Kidney (tissue), 14 donors: Measurements from ENCODE around the gene FAM20A. TPM values are rescaled to one million over a fixed set of nuclear protein-coding genes. Genes with fewer than 3 reads are reported as not detected.

ENCODE experiments used
- DNase-seq, 5 donors: peaks; one replicate each; pipeline ENCODE4 v3.0.0-alpha.2; 2013 to 2020
- FAIRE-seq: peaks from 2 replicates; lab custom pipeline; 2012; peaks lifted over from hg19 to GRCh38; lab: Jason Lieb, UNC
- H3K27ac ChIP-seq, 2 donors: one replicate each; pipeline ENCODE4 v1.7.0; 2013; ENCODE audit warnings: low read depth in 2 of 2, low read length in 2 of 2, inconsistent platforms in 1 of 2
- H3K27me3 ChIP-seq: one replicate; pipeline ENCODE4 v1.7.1; 2013; ENCODE audit warnings: low read length, inconsistent platforms; ENCODE audit not compliant: control insufficient read depth, insufficient read depth
- H3K36me3 ChIP-seq, 3 donors: one replicate each; pipeline versions ENCODE4 v1.7.0 to v1.7.1; 2013; ENCODE audit warnings: low read length in 3 of 3, control low read depth in 1 of 3, inconsistent platforms in 1 of 3; ENCODE audit not compliant: insufficient read depth in 3 of 3, control insufficient read depth in 2 of 3
- H3K4me1 ChIP-seq, 3 donors: one replicate each; pipeline versions ENCODE4 v1.7.0 to v1.7.1; 2013; ENCODE audit warnings: low read length in 3 of 3, inconsistent platforms in 1 of 3, low read depth in 1 of 3; ENCODE audit not compliant: control insufficient read depth in 2 of 3, insufficient read depth in 2 of 3
- H3K4me3 ChIP-seq, 3 donors: one replicate each; pipeline versions ENCODE4 v1.7.0 to v1.8.1; 2013; ENCODE audit warnings: low read length in 3 of 3, control low read depth in 1 of 3, inconsistent platforms in 1 of 3
- H3K9ac ChIP-seq, 3 donors: one replicate each; pipeline versions ENCODE4 v1.7.0 to v1.7.1; 2013; ENCODE audit warnings: low read length in 3 of 3, control low read depth in 1 of 3, inconsistent platforms in 1 of 3
- H3K9me3 ChIP-seq, 3 donors: one replicate each; pipeline versions ENCODE4 v1.7.0 to v1.7.1; 2013; ENCODE audit warnings: low read length in 3 of 3, control low read depth in 1 of 3, inconsistent platforms in 1 of 3; ENCODE audit not compliant: control insufficient read depth in 2 of 3, insufficient read depth in 1 of 3
- CTCF ChIP-seq: IDR thresholded peaks from 3 replicates; pipeline ENCODE4 v1.5.1; 2012; ENCODE audit warnings: mild to moderate bottlenecking, moderate library complexity, borderline replicate concordance; ENCODE audit not compliant: insufficient read depth; ENCODE audit errors: extremely low read depth
- intact Hi-C: fragments of 100-400 bp; cut with DNase I; formaldehyde crosslinking; loops from one replicate; pipeline ENCODE4 v1.11.1; 2022
- polyA plus RNA-seq: library from polyadenylated mRNA; stranded (reverse); fragments of 350-450 nt; fragmentation: Illumina TruSeq; extraction: RNeasy Lipid Tissue Mini Kit (QIAGEN cat#74804); gene quantifications from one replicate; pipeline ENCODE4 v1.2.3, GENCODE V29; 2014; ENCODE audit warnings: low read depth, low replicate concordance; ENCODE audit not compliant: insufficient read depth
- total RNA-seq: library from RNA; stranded (reverse); fragmentation: NEBNext Ultra II Directional; extraction: Animal tissue kit (Norgen Biotek cat#: 25700); gene quantifications from one replicate; pipeline ENCODE4 v1.2.1, GENCODE V29; 2021
- donor health status: control.
- donor health status: control.
- donor health status: control.
- donor health status: control.
- donor health status: control.
- donor health status: DM: yes; HTN: yes; CAD: no.
- donor health status: Normal renal cell carcinoma (clear cell type).

Gene FAM20A
- total and polyA plus RNA-seq, 2 donors from 2014 or later: 65.8 to 77.7 TPM

GRCh38 chr17:68544111-68544915 lies 56.9 kb downstream of the FAM20A start:
- H3K9me3 ChIP-seq: no peaks in the 10 kb centered on the region
- H3K4me3 ChIP-seq: no peak overlapping the region
- H3K27me3 ChIP-seq: no peaks in the 10 kb centered on the region
- H3K4me1 ChIP-seq: peaks cover 0 to 3% (median 0%) of the 10 kb centered on the region in 3 donors
- no peak for DNase-seq
- FAIRE-seq: no peak
- H3K27ac ChIP-seq: no peak overlapping the region
- TF ChIP-seq CTCF: no peak
- H3K9ac ChIP-seq: no peak overlapping the region
- H3K36me3 ChIP-seq: peaks cover 0 to 9% (median 7%) of the 10 kb centered on the region in 3 donors
- intact Hi-C loops: no loop called here

GRCh38 chr17:68542698-68543463 lies 58.3 kb downstream of the FAM20A start:
- Histone ChIP-seq H3K9me3 (no peaks in the 10 kb centered on the region), H3K4me1 (peaks cover 0 to 3% (median 0%) of the 10 kb centered on the region in 3 donors), H3K27ac (no peak overlapping the region), H3K4me3 (no peak overlapping the region), H3K9ac (no peak overlapping the region), H3K36me3 (peaks cover 0 to 13% (median 9%) of the 10 kb centered on the region in 3 donors), H3K27me3 (no peaks in the 10 kb centered on the region)
- DNase-seq: no peak
- intact Hi-C loops: no loop called here
- TF ChIP-seq CTCF: no peak
- FAIRE-seq: no peak

GRCh38 chr17:68541816-68542215 lies 59.4 kb downstream of the FAM20A start:
- Histone ChIP-seq H3K36me3 (peaks cover 0 to 16% (median 13%) of the 10 kb centered on the region in 3 donors), H3K9me3 (no peaks in the 10 kb centered on the region), H3K27ac (no peak overlapping the region), H3K9ac (no peak overlapping the region), H3K27me3 (no peaks in the 10 kb centered on the region), H3K4me3 (no peak overlapping the region), H3K4me1 (peaks cover 0 to 3% (median 0%) of the 10 kb centered on the region in 3 donors)
- FAIRE-seq: no peak
- TF ChIP-seq CTCF: no peak
- DNase-seq: no peak
- intact Hi-C loops: no loop called here
